Hepatocyte (in vitro differentiated cells): ENCODE measurements around the gene LRRC4C.

Source experiments
- CTCF ChIP-seq: fragments of 200-600 bp; sonication (generic); IDR thresholded peaks from 2 replicates; pipeline ENCODE4 v1.5.1; 2016; ENCODE audit warnings: antibody characterized with exemption, mild to moderate bottlenecking; ENCODE audit not compliant: poor library complexity
- EZH2phosphoT487 ChIP-seq: fragments of 200-600 bp; sonication (generic); IDR thresholded peaks from one replicate; pipeline ENCODE4 v1.6.1; 2018; ENCODE audit warnings: antibody characterized with exemption, mild to moderate bottlenecking, low read depth, moderate library complexity; ENCODE audit not compliant: unreplicated experiment, severe bottlenecking

GRCh38 chr11:41319434-41319833 lies 140.0 kb downstream of the LRRC4C start:
- no peak for TF ChIP-seq CTCF
- TF ChIP-seq EZH2phosphoT487, result no peak
